ENCODE results near the gene INHBA.

- TF ChIP-seq MLX (CRISPR knock-in tag; IDR thresholded peaks at IDR 0.05): no peak
- TF ChIP-seq IRF1 (CRISPR knock-in tag; IDR thresholded peaks at IDR 0.05): no peak
- no peak for TF ChIP-seq FOXJ3 (CRISPR knock-in tag; IDR thresholded peaks at IDR 0.05; ENCODE audit: borderline replicate concordance)
These were observed 1.6 kb downstream of the INHBA start for GRCh38 chr7:41701068-41701941.

Measured in WTC11 (cell line).